Large intestine (tissue), 3 donors: ENCODE results near the gene UBA52. TPM values are rescaled to one million over a fixed set of nuclear protein-coding genes. Genes with fewer than 3 reads are reported as not detected.
"Not testable (repeated sequence)": the region's sequence is repeated elsewhere in the genome, so short reads cannot be mapped to it uniquely, and the experiment has no call there.

ENCODE experiments used
- DNase-seq, 2 donors: peaks; one replicate each; pipeline versions ENCODE4 v3.0.0 to v3.0.0-alpha.2; 2013
- H3K27ac ChIP-seq: one replicate; pipeline ENCODE4 v1.5.1; 2013; ENCODE audit warnings: low read length
- H3K27me3 ChIP-seq: 2 replicates; pipeline ENCODE4 v1.6.1; 2013; ENCODE audit warnings: low read length; ENCODE audit not compliant: control insufficient read depth, insufficient read depth
- H3K36me3 ChIP-seq: 2 replicates; pipeline ENCODE4 v1.6.1; 2013; ENCODE audit warnings: low read length; ENCODE audit not compliant: control insufficient read depth, insufficient read depth
- H3K4me1 ChIP-seq: one replicate; pipeline ENCODE4 v1.6.1; 2013; ENCODE audit warnings: low read length; ENCODE audit not compliant: control insufficient read depth, insufficient read depth
- H3K4me3 ChIP-seq: one replicate; pipeline ENCODE4 v1.5.1; 2013; ENCODE audit warnings: low read length
- H3K9me3 ChIP-seq: one replicate; pipeline ENCODE4 v1.6.1; 2013; ENCODE audit warnings: mild to moderate bottlenecking, low read depth, low read length, moderate library complexity; ENCODE audit not compliant: control insufficient read depth
- WGBS: methylation state at CpG from one replicate; pipeline ENCODE4 v1.1.5; 2013; ENCODE audit warnings: low lambda C conversion rate; ENCODE audit not compliant: insufficient coverage; 5-methylcytosine and 5-hydroxymethylcytosine counted together
- polyA plus RNA-seq: library from polyadenylated mRNA; unstranded; fragments of 120-200 nt; gene quantifications from one replicate; pipeline ENCODE4 v1.2.1, GENCODE V29; 2013

Gene UBA52
- polyA plus RNA-seq, 1 donor = 901 TPM

- Histone ChIP-seq H3K4me1 (no peaks in the 10 kb centered on the region), H3K36me3 (peaks cover 45% of the 10 kb centered on the region), H3K27me3 (no peaks in the 10 kb centered on the region), H3K4me3 (no peak overlapping the region), H3K27ac (no peak overlapping the region), H3K9me3 (no peaks in the 10 kb centered on the region)
- no peak for DNase-seq
- no CpG with 5 or more reads among the region's 22 CpGs for WGBS
Measured at GRCh38 chr19:18532168-18532890, 39.3 kb upstream of the UBA52 start.

- Histone ChIP-seq H3K36me3 (peaks cover 52% of the 10 kb centered on the region), H3K4me1 (no peaks in the 10 kb centered on the region), H3K27me3 (no peaks in the 10 kb centered on the region), H3K9me3 (no peaks in the 10 kb centered on the region), H3K27ac (no peak overlapping the region), H3K4me3 (no peak overlapping the region)
- DNase-seq = no peak
- no CpG with 5 or more reads among the region's 4 CpGs for WGBS
Measured at GRCh38 chr19:18533058-18533457, 38.6 kb upstream of the UBA52 start.

GRCh38 chr19:18536475-18536874 is 35.2 kb upstream of the UBA52 start:
- Histone ChIP-seq H3K36me3 (peaks cover 67% of the 10 kb centered on the region), H3K4me3 (no peak overlapping the region)

GRCh38 chr19:18537431-18537830 is 34.2 kb upstream of the UBA52 start:
- H3K4me3 ChIP-seq = no peak overlapping the region
- no peaks in the 10 kb centered on the region for H3K27me3 ChIP-seq
- no CpG with 5 or more reads among the region's 17 CpGs for WGBS
- H3K9me3 ChIP-seq = no peaks in the 10 kb centered on the region
- H3K4me1 ChIP-seq = no peaks in the 10 kb centered on the region
- no peak overlapping the region for H3K27ac ChIP-seq
- peaks cover 62% of the 10 kb centered on the region for H3K36me3 ChIP-seq
- no peak for DNase-seq

More at GRCh38 chr19:18536475-18536874, 35.2 kb upstream of the UBA52 start:
- Histone ChIP-seq H3K27me3 (no peaks in the 10 kb centered on the region), H3K27ac (no peak overlapping the region), H3K9me3 (no peaks in the 10 kb centered on the region), H3K4me1 (no peaks in the 10 kb centered on the region)
- no peak for DNase-seq
- no CpG with 5 or more reads among the region's 10 CpGs for WGBS

GRCh38 chr19:18538115-18538514 is 33.5 kb upstream of the UBA52 start:
- H3K9me3 ChIP-seq = no peaks in the 10 kb centered on the region
- DNase-seq = no peak
- peaks cover 55% of the 10 kb centered on the region for H3K36me3 ChIP-seq
- H3K27ac ChIP-seq = no peak overlapping the region
- no CpG with 5 or more reads among the region's 22 CpGs for WGBS
- no peaks in the 10 kb centered on the region for H3K27me3 ChIP-seq
- H3K4me3 ChIP-seq = no peak overlapping the region
- no peaks in the 10 kb centered on the region for H3K4me1 ChIP-seq

- Histone ChIP-seq H3K27me3 (no peaks in the 10 kb centered on the region), H3K27ac (no peak overlapping the region), H3K9me3 (no peaks in the 10 kb centered on the region), H3K4me1 (peaks cover 4% of the 10 kb centered on the region), H3K4me3 (no peak overlapping the region), H3K36me3 (peaks cover 50% of the 10 kb centered on the region)
- no CpG with 5 or more reads among the region's 19 CpGs for WGBS
- no peak for DNase-seq
Measured at GRCh38 chr19:18539372-18539771, 32.3 kb upstream of the UBA52 start.

- not testable (repeated sequence) for H3K4me1 ChIP-seq, H3K27me3 ChIP-seq, H3K9me3 ChIP-seq, H3K27ac ChIP-seq, H3K4me3 ChIP-seq, DNase-seq
- H3K36me3 ChIP-seq = peaks cover 47% of the 10 kb centered on the region
- no CpG with 5 or more reads among the region's 1 CpG for WGBS
Measured at GRCh38 chr19:18540200-18540599, 31.5 kb upstream of the UBA52 start.

GRCh38 chr19:18541258-18541991 is 30.2 kb upstream of the UBA52 start:
- no CpG with 5 or more reads among the region's 21 CpGs for WGBS
- Histone ChIP-seq H3K4me1 (peaks cover 4% of the 10 kb centered on the region), H3K36me3 (peaks cover 37% of the 10 kb centered on the region), H3K27me3 (no peaks in the 10 kb centered on the region), H3K4me3 (no peak overlapping the region), H3K27ac (no peak overlapping the region), H3K9me3 (no peaks in the 10 kb centered on the region)
- DNase-seq = no peak

GRCh38 chr19:18541992-18542940 is 29.4 kb upstream of the UBA52 start:
- Histone ChIP-seq H3K36me3 (peaks cover 30% of the 10 kb centered on the region), H3K27ac (peak overlapping the region; percentile 51), H3K4me1 (peaks cover 4% of the 10 kb centered on the region), H3K4me3 (peak overlapping the region; percentile 68), H3K9me3 (no peaks in the 10 kb centered on the region), H3K27me3 (no peaks in the 10 kb centered on the region)
- no peak for DNase-seq
- 20% methylated on average over 1 of the region's 11 CpGs for WGBS
